ENCODE results near the gene AGAP1. TPM values are rescaled to one million over a fixed set of nuclear protein-coding genes. Genes with fewer than 3 reads are reported as not detected.

AGAP1 gene
- total and polyA plus RNA-seq, 7 donors, result 10.8 to 42.7 (median 18.6) TPM

GRCh38 chr2:235970204-235971040 lies 476.6 kb downstream of the AGAP1 start:
- DNase-seq, result peak; percentile 49

DNA sequence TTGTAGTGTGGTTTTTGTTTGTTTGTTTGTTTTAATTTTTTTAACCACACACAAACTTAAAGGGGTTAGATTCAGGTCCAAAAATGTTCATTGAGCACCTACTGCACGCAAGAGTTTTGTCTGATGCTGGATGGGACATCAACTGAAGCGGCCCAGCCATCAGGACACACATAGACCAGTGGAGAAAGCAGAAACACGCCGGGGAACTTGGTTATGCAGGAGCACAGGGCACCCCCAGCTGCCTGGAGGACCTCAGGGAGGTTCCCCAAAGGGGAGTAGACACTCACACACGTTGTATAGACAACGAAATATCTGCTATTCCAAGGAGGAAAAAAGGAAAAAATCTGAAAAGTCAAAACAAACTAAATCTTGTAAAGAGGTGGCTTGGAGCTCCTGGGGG lies 482.7 kb downstream of the AGAP1 start:
- no peak for DNase-seq
- H3K9me3 ChIP-seq, result no peaks in the 10 kb centered on the region
- TF ChIP-seq POLR2AphosphoS5 (IDR thresholded peaks at IDR 0.05), result no peak
- no peak for TF ChIP-seq POLR2A (IDR thresholded peaks at IDR 0.05)
- TF ChIP-seq CTCF (IDR thresholded peaks at IDR 0.05), result no peak
- no peak for TF ChIP-seq EP300 (IDR thresholded peaks at IDR 0.05)
- H3K27ac ChIP-seq, result no peak overlapping the region
- H3K27me3 ChIP-seq, result no peaks in the 10 kb centered on the region
- WGBS, 2 donors, result 91 to 94% methylated on average over 6 of the region's 6 CpGs
- intact Hi-C loops (cut with DNase I), result no loop called here
- peaks cover 0 to 5% (median 0%) of the 10 kb centered on the region in 4 donors for H3K4me1 ChIP-seq
- H3K36me3 ChIP-seq, result peaks cover 0 to 12% (median 4%) of the 10 kb centered on the region in 4 donors
- H3K4me3 ChIP-seq, result no peak overlapping the region

More at GRCh38 chr2:235970204-235971040, 476.6 kb downstream of the AGAP1 start:
- WGBS, 2 donors, result 91 to 95% methylated on average over 23 of the region's 23 CpGs
- Histone ChIP-seq H3K27me3 (no peaks in the 10 kb centered on the region), H3K4me3 (no peak overlapping the region), H3K36me3 (peaks cover 5 to 33% (median 13%) of the 10 kb centered on the region in 4 donors), H3K9me3 (no peaks in the 10 kb centered on the region), H3K4me1 (peaks cover 0 to 1% (median 0%) of the 10 kb centered on the region in 4 donors), H3K27ac (no peak overlapping the region)
- TF ChIP-seq POLR2A (IDR thresholded peaks at IDR 0.05) (no peak), POLR2AphosphoS5 (IDR thresholded peaks at IDR 0.05) (no peak), CTCF (IDR thresholded peaks at IDR 0.05) (no peak), EP300 (IDR thresholded peaks at IDR 0.05) (no peak)
- intact Hi-C loops (cut with DNase I), result no loop called here

GRCh38 chr2:235976956-235977355 lies 483.1 kb downstream of the AGAP1 start:
- Histone ChIP-seq H3K27ac (no peak overlapping the region), H3K4me1 (peaks cover 0 to 5% (median 0%) of the 10 kb centered on the region in 4 donors), H3K27me3 (no peaks in the 10 kb centered on the region), H3K36me3 (peaks cover 0 to 12% (median 4%) of the 10 kb centered on the region in 4 donors), H3K9me3 (no peaks in the 10 kb centered on the region), H3K4me3 (no peak overlapping the region)
- peak; percentile 4 for DNase-seq
- intact Hi-C loops (cut with DNase I), result no loop called here
- 95 to 97% methylated on average over 11 of the region's 11 CpGs for WGBS, 2 donors
- TF ChIP-seq POLR2A (IDR thresholded peaks at IDR 0.05) (no peak), POLR2AphosphoS5 (IDR thresholded peaks at IDR 0.05) (no peak), CTCF (IDR thresholded peaks at IDR 0.05) (no peak), EP300 (IDR thresholded peaks at IDR 0.05) (no peak)

DNA sequence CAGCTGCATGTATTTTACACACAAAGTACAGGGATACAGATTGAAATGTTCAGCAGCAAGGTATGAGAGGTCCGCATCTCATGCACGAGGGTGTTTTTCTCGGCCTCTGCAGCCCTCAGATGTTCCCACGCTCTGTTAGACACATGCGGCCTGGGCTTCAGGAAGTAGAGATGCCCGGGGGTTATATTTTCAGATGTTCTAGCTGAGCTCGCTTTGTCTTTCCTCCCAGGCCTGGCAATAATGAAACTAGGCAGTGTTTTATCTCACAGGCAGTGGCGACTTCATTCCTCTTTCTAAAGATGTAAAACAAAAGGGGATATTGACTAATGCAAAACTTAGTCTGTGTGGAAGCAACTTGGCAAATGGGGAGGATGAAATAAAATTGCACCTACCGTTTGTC lies 483.6 kb downstream of the AGAP1 start:
- intact Hi-C loops (cut with DNase I), result no loop called here
- DNase-seq, result no peak
- 88 to 91% methylated on average over 9 of the region's 9 CpGs for WGBS, 2 donors

More for the DNA sequence above, 483.6 kb downstream of the AGAP1 start:
- H3K4me1 ChIP-seq, result peaks cover 0 to 5% (median 0%) of the 10 kb centered on the region in 4 donors
- no peak overlapping the region for H3K27ac ChIP-seq
- no peaks in the 10 kb centered on the region for H3K27me3 ChIP-seq
- no peaks in the 10 kb centered on the region for H3K9me3 ChIP-seq
- TF ChIP-seq POLR2AphosphoS5 (IDR thresholded peaks at IDR 0.05) (no peak), EP300 (IDR thresholded peaks at IDR 0.05) (no peak), POLR2A (IDR thresholded peaks at IDR 0.05) (no peak), CTCF (IDR thresholded peaks at IDR 0.05) (no peak)
- peaks cover 0 to 12% (median 4%) of the 10 kb centered on the region in 4 donors for H3K36me3 ChIP-seq
- H3K4me3 ChIP-seq, result no peak overlapping the region

Data from sigmoid colon (tissue), 7 donors.